Measurements from ENCODE around the gene R3HDM2. TPM values are rescaled to one million over a fixed set of nuclear protein-coding genes. Genes with fewer than 3 reads are reported as not detected.

R3HDM2 gene
- total RNA-seq, 1 experiment from 2014 or later, result 64.8 TPM

DNA sequence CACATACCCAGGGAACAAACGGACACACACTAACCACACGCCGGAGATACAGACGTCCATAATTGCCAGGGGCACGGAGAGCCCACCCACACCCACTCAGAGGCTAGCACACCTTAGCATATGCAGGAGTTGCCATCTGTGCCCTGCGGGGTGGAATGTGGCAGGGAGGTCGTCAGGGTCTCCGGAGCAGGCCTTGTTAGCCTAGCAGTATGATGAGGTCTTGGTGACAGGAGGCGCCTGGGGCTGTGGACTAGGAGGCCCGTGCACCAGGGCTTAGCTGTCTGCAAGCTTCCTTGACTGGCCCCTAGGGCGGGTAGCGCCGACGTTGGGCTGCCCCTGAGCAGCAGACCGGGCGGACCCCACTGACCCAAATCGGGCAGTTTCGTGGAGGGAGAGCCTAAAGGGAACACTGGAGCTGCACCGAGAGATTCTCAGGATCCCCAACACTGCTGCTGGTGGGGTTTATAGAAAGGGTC, 189.9 kb downstream of the R3HDM2 start:
- BruUV-seq (replicated peaks), result no TSS peak
- no peak for DNase-seq (ENCODE audit: unreplicated experiment)
- H3K4me3 Mint-ChIP-seq (ENCODE audit: unreplicated experiment), result peak overlapping the region; percentile 68
- peaks cover 4% of the 10 kb centered on the region for H3K36me3 Mint-ChIP-seq (ENCODE audit: insufficient read depth, unreplicated experiment)
- no peaks in the 10 kb centered on the region for H3K9me3 Mint-ChIP-seq (ENCODE audit: unreplicated experiment)
- intact Hi-C loops (cut with micrococcal nuclease), result no loop called here
- H3K27me3 Mint-ChIP-seq (ENCODE audit: insufficient read depth, unreplicated experiment), result no peaks in the 10 kb centered on the region
- TF ChIP-seq, protein P1, sequence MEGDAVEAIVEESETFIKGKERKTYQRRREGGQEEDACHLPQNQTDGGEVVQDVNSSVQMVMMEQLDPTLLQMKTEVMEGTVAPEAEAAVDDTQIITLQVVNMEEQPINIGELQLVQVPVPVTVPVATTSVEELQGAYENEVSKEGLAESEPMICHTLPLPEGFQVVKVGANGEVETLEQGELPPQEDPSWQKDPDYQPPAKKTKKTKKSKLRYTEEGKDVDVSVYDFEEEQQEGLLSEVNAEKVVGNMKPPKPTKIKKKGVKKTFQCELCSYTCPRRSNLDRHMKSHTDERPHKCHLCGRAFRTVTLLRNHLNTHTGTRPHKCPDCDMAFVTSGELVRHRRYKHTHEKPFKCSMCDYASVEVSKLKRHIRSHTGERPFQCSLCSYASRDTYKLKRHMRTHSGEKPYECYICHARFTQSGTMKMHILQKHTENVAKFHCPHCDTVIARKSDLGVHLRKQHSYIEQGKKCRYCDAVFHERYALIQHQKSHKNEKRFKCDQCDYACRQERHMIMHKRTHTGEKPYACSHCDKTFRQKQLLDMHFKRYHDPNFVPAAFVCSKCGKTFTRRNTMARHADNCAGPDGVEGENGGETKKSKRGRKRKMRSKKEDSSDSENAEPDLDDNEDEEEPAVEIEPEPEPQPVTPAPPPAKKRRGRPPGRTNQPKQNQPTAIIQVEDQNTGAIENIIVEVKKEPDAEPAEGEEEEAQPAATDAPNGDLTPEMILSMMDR (IDR thresholded peaks at IDR 0.05; ENCODE audit: unreplicated experiment), result no peak
- ChIA-PET POLR2A (interaction anchor here (0.6 to 2.9 kb wide), 5 partner anchors 11 to 490 kb away, joined by 3 to 37 read pairs (median 4); partner anchors contain the start of genes SHMT2 and STAT6), CTCF (interaction anchor here (0.6 to 9.8 kb wide), 7 partner anchors 9 to 115 kb away, joined by 3 to 188 read pairs (median 5); partner anchors contain the start of gene SHMT2)
- peaks cover 56% of the 10 kb centered on the region for H3K4me1 Mint-ChIP-seq (ENCODE audit: insufficient read depth, unreplicated experiment)
- no peak overlapping the region for H3K27ac Mint-ChIP-seq (ENCODE audit: low read depth, unreplicated experiment)

DNA sequence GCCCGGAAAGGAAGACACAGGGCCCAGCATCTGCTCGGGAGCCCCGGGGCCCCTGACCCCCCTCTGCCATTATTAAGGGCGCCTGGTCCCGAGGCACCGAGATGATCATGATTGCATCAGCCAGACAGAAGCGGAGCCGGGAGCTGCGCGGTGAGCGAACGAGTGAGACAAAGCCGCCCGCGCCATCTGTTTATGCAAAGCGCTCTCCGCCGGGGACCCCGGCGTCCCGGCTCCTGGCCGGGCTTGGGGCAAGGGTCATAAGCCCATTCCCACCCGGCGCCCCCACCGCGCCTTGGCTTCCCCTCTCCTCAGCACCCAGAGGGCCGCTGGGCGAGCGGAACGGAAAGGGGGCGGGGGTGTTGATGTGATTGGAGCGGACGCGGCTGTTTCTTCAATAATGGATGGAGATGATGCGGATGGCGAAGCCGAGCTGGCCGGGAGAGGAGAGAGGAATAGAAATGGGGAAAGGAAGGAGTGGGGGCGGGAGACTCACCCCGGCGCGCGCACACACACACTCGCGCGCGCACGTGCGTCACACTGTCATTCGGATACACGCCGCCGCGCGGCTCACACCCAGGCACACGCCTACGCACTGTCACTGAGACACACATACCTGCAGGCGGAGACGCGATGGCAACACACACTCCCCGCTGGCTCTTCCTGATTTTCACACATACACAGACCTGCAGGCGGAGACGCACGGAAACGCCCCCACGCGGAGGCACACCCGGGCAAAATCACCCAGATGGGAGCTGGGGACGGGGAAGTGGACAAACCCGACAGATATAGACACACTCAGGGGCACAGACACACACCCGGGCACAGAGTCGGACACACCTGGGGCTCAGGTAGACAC, 190.5 kb downstream of the R3HDM2 start:
- TF ChIP-seq, protein P1 (IDR thresholded peaks at IDR 0.05; ENCODE audit: unreplicated experiment), result no peak
- Mint-ChIP-seq H3K9me3 (ENCODE audit: unreplicated experiment) (no peaks in the 10 kb centered on the region), H3K27me3 (ENCODE audit: insufficient read depth, unreplicated experiment) (no peaks in the 10 kb centered on the region), H3K4me1 (ENCODE audit: insufficient read depth, unreplicated experiment) (peaks cover 56% of the 10 kb centered on the region), H3K4me3 (ENCODE audit: unreplicated experiment) (peak overlapping the region; percentile 68), H3K36me3 (ENCODE audit: insufficient read depth, unreplicated experiment) (peaks cover 4% of the 10 kb centered on the region), H3K27ac (ENCODE audit: low read depth, unreplicated experiment) (peak overlapping the region; percentile 4)
- ChIA-PET POLR2A (interaction anchor here (0.6 to 2.9 kb wide), 10 partner anchors 11 to 490 kb away, joined by 3 to 37 read pairs (median 4); partner anchors contain the start of genes NEMP1, SHMT2 and STAT6), CTCF (interaction anchor here (0.6 to 9.8 kb wide), 15 partner anchors 9 to 330 kb away, joined by 3 to 188 read pairs (median 5); partner anchors contain the start of genes INHBE and SHMT2)
- TSS peak; percentile 79 for BruUV-seq (replicated peaks)
- DNase-seq (ENCODE audit: unreplicated experiment), result peak; percentile 54
- intact Hi-C loops (cut with micrococcal nuclease), result no loop called here

DNA sequence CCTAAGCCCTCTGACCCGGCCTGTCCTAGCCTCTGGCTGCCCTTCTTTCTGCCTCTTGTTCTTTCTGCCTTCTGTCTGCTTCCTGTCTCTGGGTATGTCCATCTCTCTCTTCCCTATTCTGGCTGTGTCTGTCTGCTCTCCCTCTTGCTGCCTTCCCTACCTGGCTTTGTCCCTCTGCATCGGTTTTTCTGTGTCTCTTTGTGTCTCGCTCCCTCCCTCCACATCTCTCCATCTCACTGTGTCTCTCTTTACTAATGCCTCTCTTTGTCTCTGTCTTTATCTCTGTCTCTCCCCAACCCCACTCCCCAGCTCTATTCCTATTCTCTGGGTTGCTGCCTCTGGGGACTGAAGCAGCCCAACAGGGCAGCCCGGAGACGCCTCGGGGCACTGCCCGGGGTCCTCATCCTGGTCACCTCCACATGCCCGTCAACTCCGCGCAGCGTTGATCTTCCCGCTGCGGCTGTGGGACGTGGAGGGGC, 191.2 kb downstream of the R3HDM2 start:
- Mint-ChIP-seq H3K27ac (ENCODE audit: low read depth, unreplicated experiment) (peak overlapping the region; percentile 4), H3K9me3 (ENCODE audit: unreplicated experiment) (no peaks in the 10 kb centered on the region), H3K27me3 (ENCODE audit: insufficient read depth, unreplicated experiment) (no peaks in the 10 kb centered on the region), H3K4me3 (ENCODE audit: unreplicated experiment) (peak overlapping the region; percentile 68), H3K4me1 (ENCODE audit: insufficient read depth, unreplicated experiment) (peaks cover 51% of the 10 kb centered on the region), H3K36me3 (ENCODE audit: insufficient read depth, unreplicated experiment) (peaks cover 8% of the 10 kb centered on the region)
- no peak for DNase-seq (ENCODE audit: unreplicated experiment)
- intact Hi-C loops (cut with micrococcal nuclease), result loop anchor here (1.0 kb wide), 1 partner anchor 26 kb away; no protein-coding TSS in a partner anchor
- POLR2A ChIA-PET, result interaction anchor here (0.7 to 2.9 kb wide), 6 partner anchors 10 to 161 kb away, joined by 3 to 37 read pairs (median 7); partner anchors contain the start of genes NEMP1, SHMT2 and STAT6
- no TSS peak for BruUV-seq (replicated peaks)
- CTCF ChIA-PET, result interaction anchor here (0.5 to 9.8 kb wide), 19 partner anchors 10 to 507 kb away, joined by 3 to 188 read pairs (median 4); partner anchors contain the start of genes INHBE and SHMT2
- TF ChIP-seq, protein P1 (IDR thresholded peaks at IDR 0.05; ENCODE audit: unreplicated experiment), result no peak
